ENCODE data around the gene CCDC91. TPM values are rescaled to one million over a fixed set of nuclear protein-coding genes. Genes with fewer than 3 reads are reported as not detected.

The CCDC91 gene
- total and polyA plus RNA-seq, 9 of the 15 experiments (the other 6 are each of a cell fraction or from before 2014, with no cell fraction given): 10.1 to 31.1 (median 26.3) TPM

- no peak for TF ChIP-seq ZMIZ1 (IDR thresholded peaks at IDR 0.05; ENCODE audit: low read depth in 2 of 2, low read length in 2 of 2)
- TF ChIP-seq USF2 (CRISPR knock-in tag; IDR thresholded peaks at IDR 0.05): peak; percentile 98
- no peak; a peak in 1 of 6 replicates for TF ChIP-seq ZBTB11 (CRISPR knock-in tag; IDR thresholded peaks at IDR 0.05)
- TF ChIP-seq KLF16 (IDR thresholded peaks at IDR 0.05): peak; percentile 98
- TF ChIP-seq SNRNP70 (optimal IDR thresholded peaks at IDR 0.05; ENCODE audit: low read depth, low read length): no peak
- TF ChIP-seq RBM15 (IDR thresholded peaks at IDR 0.05; ENCODE audit: insufficient read depth, low read length): no peak
- peak; percentile 99 for TF ChIP-seq PKNOX1 (IDR thresholded peaks at IDR 0.05)
- no peak for TF ChIP-seq CBX2 (IDR thresholded peaks at IDR 0.05; ENCODE audit: insufficient read depth, low read length, poor library complexity, severe bottlenecking)
- TF ChIP-seq RBBP5 (IDR thresholded peaks at IDR 0.05; ENCODE audit: borderline replicate concordance, insufficient read depth, low read length, poor library complexity, severe bottlenecking): peak; percentile 98
- TF ChIP-seq SMARCA4 (IDR thresholded peaks at IDR 0.05): 0 out of 2 replicates have a peak, but pooled peaks have one; percentile 35
- no peak for TF ChIP-seq ZNF133 (CRISPR knock-in tag; IDR thresholded peaks at IDR 0.05)
- TF ChIP-seq EHMT2 (IDR thresholded peaks at IDR 0.05): no peak
- TF ChIP-seq ZZZ3 (IDR thresholded peaks at IDR 0.05): no peak
- TF ChIP-seq NONO (IDR thresholded peaks at IDR 0.05; ENCODE audit: low read depth in 2 of 2, low read length in 1 of 2): peak; percentile 57 to 78; a peak in 3 of 4 replicates
- no peak; the same call in none of the 2 replicates for TF ChIP-seq ZNF395 (CRISPR knock-in tag; IDR thresholded peaks at IDR 0.05)
Observed at GRCh38 chr12:28190321-28191050, at the start of gene CCDC91 (continued).
